Measurements from ENCODE around the gene STEEP1.

STEEP1 gene

GRCh38 chrX:119565107-119565663, at the start of gene STEEP1:
STEEP1 (minus strand) TSS chrX:119565409; CDS start chrX:119565355, 54 bp downstream.
- DNase-seq: peak; percentile 68 to 71

- no peak for DNase-seq
These were observed 49.6 kb upstream of the STEEP1 start for GRCh38 chrX:119614776-119615175.

GRCh38 chrX:119607018-119607389, 41.8 kb upstream of the STEEP1 start:
- no peak for DNase-seq

- peak; percentile 76 to 78 for DNase-seq
These were observed 41.2 kb upstream of the STEEP1 start, which contains the start of gene NKRF for GRCh38 chrX:119606280-119607017. NKRF (minus strand) TSS chrX:119606424.

GRCh38 chrX:119605464-119606279, 40.5 kb upstream of the STEEP1 start:
- DNase-seq: peak in 1 of 2 donors; percentile 12

GRCh38 chrX:119604766-119605463, 39.7 kb upstream of the STEEP1 start:
- DNase-seq: no peak

GRCh38 chrX:119602701-119603255, 37.6 kb upstream of the STEEP1 start:
- DNase-seq: no peak

- DNase-seq: no peak
These were observed 24.6 kb upstream of the STEEP1 start for GRCh38 chrX:119589810-119590209.

GRCh38 chrX:119583431-119584059, 18.3 kb upstream of the STEEP1 start:
- DNase-seq: no peak

- DNase-seq: no peak
These were observed 14.2 kb upstream of the STEEP1 start for GRCh38 chrX:119579414-119579813.

- DNase-seq: peak; percentile 54 to 76
These were observed 9.4 kb upstream of the STEEP1 start, which contains the start of gene UBE2A for GRCh38 chrX:119574394-119575266. UBE2A (plus strand) TSS chrX:119574563; CDS start chrX:119574712, 149 bp downstream.

GRCh38 chrX:119573840-119574393, 8.7 kb upstream of the STEEP1 start:
- DNase-seq: peak in 1 of 2 donors; percentile 32

- DNase-seq: no peak
These were observed 8.0 kb upstream of the STEEP1 start for GRCh38 chrX:119573222-119573621.

GRCh38 chrX:119570351-119570835, 5.2 kb upstream of the STEEP1 start:
- DNase-seq: no peak

- no peak for DNase-seq
These were observed 12.7 kb downstream of the STEEP1 start for GRCh38 chrX:119552508-119552907.

- DNase-seq: no peak
These were observed 15.7 kb downstream of the STEEP1 start for GRCh38 chrX:119549327-119550016.

GRCh38 chrX:119541188-119541587, 24.0 kb downstream of the STEEP1 start:
- no peak for DNase-seq

- DNase-seq: no peak
These were observed 25.3 kb downstream of the STEEP1 start for GRCh38 chrX:119539872-119540271.

- DNase-seq: no peak
These were observed 27.7 kb downstream of the STEEP1 start for GRCh38 chrX:119537487-119537886.

Measured in hippocampal formation (tissue), 2 donors.